ENCODE data around the gene ABCD4.

DNA sequence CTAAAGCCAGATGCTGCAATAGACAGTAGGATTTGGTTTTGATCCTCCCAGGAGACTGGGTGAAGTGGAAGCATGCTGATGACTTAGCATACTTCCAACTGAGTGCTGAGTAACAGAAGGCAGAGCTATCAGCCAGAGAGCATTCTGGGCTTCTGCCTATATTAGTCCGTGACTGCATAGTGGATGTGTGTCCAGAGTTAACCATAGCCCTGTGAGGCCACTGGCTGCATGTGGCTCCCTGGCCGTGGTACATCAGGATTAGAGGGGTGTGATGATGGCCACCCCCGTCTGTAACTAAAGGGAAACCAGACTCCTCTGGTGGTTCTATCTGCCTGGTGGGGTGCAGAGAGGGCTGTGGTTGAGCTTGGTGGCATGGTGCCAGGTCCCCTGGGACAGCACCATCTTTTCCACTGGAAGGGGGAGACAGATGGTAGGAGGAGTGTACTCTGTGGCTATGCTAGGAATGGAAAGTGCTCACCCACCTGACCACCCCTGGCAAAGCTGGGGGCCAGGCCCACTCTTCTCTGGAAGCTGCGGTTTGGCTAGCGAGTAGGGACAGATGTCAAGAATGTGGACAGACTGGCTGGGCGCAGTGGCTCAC, 27.4 kb downstream of the ABCD4 start:
- TF ChIP-seq POLR2A (IDR thresholded peaks at IDR 0.05; ENCODE audit: low read length) (no peak), GATA1 (IDR thresholded peaks at IDR 0.05; ENCODE audit: low read depth, low read length) (no peak)

Measured in erythroblast (primary cell).